ENCODE data around the gene CDH4.
"Not testable (repeated sequence)": the region's sequence is repeated elsewhere in the genome, so short reads cannot be mapped to it uniquely, and the experiment has no call there.

The CDH4 gene

DNA sequence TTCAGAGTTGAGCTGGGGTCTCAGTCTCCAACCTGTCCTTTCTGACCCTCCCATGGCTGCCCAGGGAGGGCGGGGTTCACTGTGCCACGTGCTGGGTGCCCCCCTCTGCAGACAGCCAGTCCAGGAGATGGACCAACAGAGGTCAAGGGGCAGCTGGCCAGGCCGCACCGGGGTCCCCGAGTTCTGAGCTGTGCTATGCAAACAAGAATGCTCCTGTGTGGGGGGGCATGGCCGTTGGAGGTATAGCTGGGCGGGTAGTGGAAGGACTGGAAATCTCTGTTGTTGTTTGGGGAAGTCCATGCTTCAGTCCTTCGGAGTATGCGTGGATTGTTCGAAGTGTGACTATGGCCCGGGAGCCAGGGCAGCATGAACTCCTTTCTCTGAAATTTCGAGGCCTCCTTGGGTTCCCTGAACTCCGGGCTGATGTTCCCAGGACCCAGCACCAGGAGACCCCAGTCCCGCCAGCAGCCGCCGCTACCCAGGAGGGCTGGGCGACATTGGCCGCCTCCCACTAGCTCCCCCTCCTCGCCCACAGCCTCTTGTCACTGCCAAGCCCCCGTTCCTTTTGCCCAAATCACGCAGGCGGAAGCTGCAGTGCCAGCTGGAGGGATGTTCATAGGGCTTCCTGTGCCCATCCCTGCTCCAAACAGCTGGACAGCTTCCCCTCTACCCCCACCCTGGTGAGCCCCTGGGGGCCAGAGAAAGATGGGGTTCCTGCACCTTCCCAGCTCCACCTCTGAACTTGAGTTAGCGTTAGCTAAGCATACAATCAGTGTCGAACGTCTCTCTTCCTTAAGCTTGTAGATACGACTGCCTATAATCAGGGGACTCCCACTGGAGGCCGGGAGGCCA is 687.0 kb downstream of the CDH4 start:
- TF ChIP-seq, protein P1, sequence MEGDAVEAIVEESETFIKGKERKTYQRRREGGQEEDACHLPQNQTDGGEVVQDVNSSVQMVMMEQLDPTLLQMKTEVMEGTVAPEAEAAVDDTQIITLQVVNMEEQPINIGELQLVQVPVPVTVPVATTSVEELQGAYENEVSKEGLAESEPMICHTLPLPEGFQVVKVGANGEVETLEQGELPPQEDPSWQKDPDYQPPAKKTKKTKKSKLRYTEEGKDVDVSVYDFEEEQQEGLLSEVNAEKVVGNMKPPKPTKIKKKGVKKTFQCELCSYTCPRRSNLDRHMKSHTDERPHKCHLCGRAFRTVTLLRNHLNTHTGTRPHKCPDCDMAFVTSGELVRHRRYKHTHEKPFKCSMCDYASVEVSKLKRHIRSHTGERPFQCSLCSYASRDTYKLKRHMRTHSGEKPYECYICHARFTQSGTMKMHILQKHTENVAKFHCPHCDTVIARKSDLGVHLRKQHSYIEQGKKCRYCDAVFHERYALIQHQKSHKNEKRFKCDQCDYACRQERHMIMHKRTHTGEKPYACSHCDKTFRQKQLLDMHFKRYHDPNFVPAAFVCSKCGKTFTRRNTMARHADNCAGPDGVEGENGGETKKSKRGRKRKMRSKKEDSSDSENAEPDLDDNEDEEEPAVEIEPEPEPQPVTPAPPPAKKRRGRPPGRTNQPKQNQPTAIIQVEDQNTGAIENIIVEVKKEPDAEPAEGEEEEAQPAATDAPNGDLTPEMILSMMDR (IDR thresholded peaks at IDR 0.05; ENCODE audit: control insufficient read depth, extremely low read depth, insufficient read depth): no peak
- no peak for DNase-seq (ENCODE audit: low read depth)
- no peak overlapping the region for H3K4me3 ChIP-seq (ENCODE audit: low read depth, low read length)

DNA sequence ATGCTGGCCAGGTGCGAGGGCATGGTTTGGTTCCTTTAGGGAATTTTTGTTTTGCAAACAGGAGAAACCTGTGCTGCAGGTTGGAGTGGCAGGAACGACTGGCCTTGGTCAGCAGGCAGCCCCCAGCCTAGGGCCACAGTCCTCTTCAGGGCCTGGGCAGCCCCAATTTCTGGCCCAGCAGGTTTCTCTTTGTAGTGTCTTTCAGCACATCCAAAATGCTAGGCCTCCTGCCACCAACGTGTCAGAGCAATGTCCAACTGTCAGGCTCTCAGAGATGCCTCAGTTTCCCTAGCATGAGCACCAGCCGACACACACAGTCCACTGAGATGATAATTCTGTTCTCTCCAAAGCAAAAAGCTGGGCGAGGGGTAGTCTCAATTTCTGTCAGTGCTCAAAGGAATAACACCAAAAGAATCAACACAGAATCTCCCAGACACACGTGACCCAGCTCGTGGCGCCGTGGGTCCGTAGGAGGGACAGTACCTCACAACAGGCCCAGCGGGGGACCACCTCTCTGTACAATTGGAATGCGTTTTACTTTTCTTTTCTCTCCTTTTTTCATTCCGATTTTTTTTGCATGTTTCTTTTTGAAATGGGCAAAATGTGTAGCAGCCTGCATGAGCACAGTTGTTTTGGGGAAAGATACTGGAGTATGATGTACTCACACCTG is 687.8 kb downstream of the CDH4 start:
- TF ChIP-seq, protein P1 (IDR thresholded peaks at IDR 0.05; ENCODE audit: control insufficient read depth, extremely low read depth, insufficient read depth): no peak
- DNase-seq (ENCODE audit: low read depth): no peak
- H3K4me3 ChIP-seq (ENCODE audit: low read depth, low read length): no peak overlapping the region

DNA sequence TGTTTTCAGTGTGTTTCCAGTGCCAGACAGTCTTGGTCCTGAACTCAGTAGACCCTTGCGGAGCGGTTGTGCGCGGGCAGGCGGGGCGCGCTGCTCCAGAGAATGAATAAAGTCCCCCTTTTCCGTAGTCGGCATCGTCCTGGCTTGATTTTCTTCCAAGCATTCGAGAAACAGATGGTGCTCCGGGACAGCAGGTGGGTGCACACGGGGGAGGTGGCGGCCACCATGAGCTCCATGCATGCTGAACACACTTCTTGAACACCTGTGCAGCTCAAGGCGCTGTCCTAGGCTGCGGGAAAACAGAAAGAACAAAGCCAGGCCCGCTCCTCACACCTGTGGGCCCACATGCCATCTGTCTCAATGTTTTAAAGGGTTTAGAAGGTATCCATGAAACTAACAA is 688.4 kb downstream of the CDH4 start:
- TF ChIP-seq, protein P1 (IDR thresholded peaks at IDR 0.05; ENCODE audit: control insufficient read depth, extremely low read depth, insufficient read depth): no peak
- no peak overlapping the region for H3K4me3 ChIP-seq (ENCODE audit: low read depth, low read length)
- no peak for DNase-seq (ENCODE audit: low read depth)

DNA sequence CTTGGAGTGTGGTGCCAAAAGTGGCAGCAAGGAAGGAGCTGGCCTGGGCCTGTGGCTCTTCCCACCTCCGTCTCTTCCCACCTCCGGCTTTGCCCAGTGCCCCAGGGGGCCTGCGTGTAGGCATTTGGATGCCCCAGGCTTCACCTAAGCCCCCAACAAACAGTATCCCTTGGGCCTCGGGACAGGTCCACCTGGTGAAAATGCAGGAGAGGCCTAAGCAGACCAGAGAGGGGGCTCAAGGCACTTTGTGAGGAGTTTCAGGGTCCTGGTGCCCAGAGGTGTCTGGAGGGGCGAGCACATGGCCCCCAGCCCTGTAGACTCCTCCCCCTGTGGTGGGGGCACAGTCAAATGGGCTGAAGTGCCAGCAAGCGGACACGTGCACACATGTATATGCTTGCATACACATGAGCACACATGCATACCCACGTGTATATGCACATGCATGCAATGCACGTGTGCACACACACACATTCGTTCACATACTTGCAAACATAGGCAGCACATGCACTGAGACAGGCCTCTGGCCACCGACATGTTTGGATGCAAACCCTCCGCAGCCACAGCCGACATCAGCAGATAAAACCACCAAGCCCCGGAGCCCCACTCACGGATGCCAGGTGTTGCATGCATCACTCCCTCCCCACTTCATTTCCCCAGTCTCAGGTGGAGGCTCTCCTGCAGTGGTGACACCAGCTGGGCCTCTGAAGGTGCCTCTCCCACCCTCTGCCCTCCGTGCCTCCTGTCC is 689.1 kb downstream of the CDH4 start:
- H3K4me3 ChIP-seq (ENCODE audit: low read depth, low read length): no peak overlapping the region
- TF ChIP-seq, protein P1 (IDR thresholded peaks at IDR 0.05; ENCODE audit: control insufficient read depth, extremely low read depth, insufficient read depth): no peak
- no peak for DNase-seq (ENCODE audit: low read depth)

DNA sequence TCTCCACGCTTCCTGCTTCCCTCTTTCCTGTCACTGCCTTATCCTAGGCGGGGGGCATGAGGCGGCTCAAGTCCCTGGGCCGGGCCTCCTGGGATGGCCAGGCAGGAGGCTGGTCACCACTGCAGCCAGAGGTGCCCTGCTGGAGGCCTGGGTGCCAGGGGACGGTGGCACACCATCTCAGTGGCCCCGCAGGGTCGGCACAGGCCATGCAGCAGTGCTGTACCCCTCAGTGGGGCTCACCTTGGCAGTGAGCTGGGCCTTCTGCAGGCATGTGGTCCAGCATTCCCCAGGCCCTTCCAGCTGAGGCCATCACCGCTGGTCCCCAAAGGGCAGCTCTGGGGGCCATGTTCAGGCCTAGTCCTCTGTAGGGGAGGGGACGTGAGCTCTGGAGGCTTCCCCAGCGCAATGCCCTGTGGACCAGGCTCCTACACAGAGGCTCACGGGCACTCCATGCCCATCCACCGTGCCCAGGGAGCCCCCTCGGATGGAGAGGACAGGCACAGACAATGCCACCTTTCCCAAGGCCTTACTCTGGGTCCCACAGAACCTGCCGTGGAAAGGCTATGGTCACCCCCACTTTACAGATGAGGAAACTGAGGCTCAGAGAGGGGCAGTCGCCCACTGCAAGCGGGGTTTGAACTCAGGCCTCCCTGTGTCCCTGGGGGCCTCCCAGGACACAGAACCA is 689.8 kb downstream of the CDH4 start:
- DNase-seq (ENCODE audit: low read depth): no peak
- TF ChIP-seq, protein P1 (IDR thresholded peaks at IDR 0.05; ENCODE audit: control insufficient read depth, extremely low read depth, insufficient read depth): no peak
- no peak overlapping the region for H3K4me3 ChIP-seq (ENCODE audit: low read depth, low read length)

DNA sequence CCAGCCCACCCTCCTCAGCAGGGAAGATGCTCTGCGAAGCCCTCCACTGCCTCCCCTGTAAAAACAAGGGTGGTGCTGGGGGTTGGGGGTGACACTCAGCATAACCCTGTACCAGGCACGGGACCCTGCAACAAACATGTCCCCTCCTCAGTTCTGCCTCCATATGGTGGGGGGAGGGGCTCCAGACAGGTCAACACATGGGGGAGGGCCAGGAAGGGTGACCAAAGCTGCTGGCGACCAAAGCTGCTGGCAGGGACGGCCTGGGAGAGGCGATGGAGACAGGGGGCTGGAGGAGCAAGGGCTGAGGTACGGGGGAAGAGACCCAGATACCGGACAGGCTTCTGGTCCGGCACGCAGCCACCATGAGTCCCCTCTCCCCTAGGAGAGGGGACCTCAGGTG is 690.5 kb downstream of the CDH4 start:
- no peak overlapping the region for H3K4me3 ChIP-seq (ENCODE audit: low read depth, low read length)
- DNase-seq (ENCODE audit: low read depth): no peak
- TF ChIP-seq, protein P1 (IDR thresholded peaks at IDR 0.05; ENCODE audit: control insufficient read depth, extremely low read depth, insufficient read depth): no peak

DNA sequence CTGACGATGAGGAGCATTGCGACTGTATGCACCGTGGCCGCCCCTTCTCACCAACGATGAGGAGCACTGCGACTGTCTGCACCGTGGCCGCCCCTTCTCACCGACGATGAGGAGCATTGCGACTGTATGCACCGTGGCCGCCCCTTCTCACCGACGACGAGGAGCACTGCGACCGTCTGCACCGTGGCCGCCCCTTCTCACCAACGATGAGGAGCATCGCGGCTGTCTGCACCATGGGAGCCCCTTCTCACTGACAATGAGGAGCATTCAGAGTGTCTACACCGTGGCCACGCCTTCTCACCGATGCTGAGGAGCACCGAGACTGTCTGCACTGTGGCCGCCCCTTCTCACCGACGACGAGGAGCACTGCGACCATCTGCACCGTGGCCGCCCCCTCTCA is 692.9 kb downstream of the CDH4 start:
- not testable (repeated sequence) for H3K4me3 ChIP-seq (ENCODE audit: low read depth, low read length); DNase-seq (ENCODE audit: low read depth)

DNA sequence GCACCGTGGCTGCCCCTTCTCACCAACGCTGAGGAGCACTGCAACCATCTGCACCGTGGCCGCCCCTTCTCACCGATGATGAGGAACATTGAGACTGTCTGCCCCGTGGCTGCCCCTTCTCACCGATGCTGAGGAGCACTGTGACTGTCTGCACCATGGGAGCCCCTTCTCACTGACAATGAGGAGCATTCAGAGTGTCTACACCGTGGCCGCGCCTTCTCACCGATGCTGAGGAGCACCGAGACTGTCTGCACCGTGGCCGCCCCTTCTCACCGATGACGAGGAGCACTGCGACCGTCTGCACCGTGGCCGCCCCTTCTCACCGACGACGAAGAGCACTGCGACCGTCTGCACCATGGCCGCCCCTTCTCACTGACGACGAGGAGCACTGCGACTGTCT is 693.4 kb downstream of the CDH4 start:
- not testable (repeated sequence) for DNase-seq (ENCODE audit: low read depth); H3K4me3 ChIP-seq (ENCODE audit: low read depth, low read length)

DNA sequence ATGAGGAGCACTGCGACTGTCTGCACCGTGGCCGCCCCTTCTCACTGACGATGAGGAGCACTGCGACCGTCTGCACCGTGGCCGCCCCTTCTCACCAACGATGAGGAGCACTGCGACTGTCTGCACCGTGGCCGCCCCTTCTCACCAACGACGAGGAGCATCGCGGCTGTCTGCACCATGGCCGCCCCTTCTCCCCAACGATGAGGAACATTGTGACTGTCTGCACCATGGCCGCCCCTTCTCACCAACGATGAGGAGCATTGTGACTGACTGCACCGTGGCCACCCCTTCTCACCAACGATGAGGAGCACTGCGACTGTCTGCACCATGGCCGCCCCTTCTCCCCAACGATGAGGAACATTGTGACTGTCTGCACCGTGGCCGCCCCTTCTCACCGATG is 696.0 kb downstream of the CDH4 start:
- H3K4me3 ChIP-seq (ENCODE audit: low read depth, low read length); DNase-seq (ENCODE audit: low read depth): not testable (repeated sequence)

All from LNCaP clone FGC (cell line).